RPMI7951 (cell line): ENCODE data around the gene SP100. TPM values are rescaled to one million over a fixed set of nuclear protein-coding genes. Genes with fewer than 3 reads are reported as not detected.
A peak's percentile ranks its signal among the peaks of the same experiment; 100 is the strongest.

Source experiments
- DNase-seq: peaks from one replicate; pipeline ENCODE4 v3.0.0-alpha.2; 2012; ENCODE audit warnings: low read depth
- total RNA-seq: library from RNA; depleted of rRNA; stranded (reverse); fragments of >200 nt; shearing (Covaris generic); gene quantifications from 2 replicates; pipeline ENCODE4 v1.2.3, GENCODE V29; 2014; rRNA removed

SP100 gene
- total RNA-seq, 1 experiment from 2014 or later = 129 TPM

GRCh38 chr2:230542751-230543150 is 126.8 kb downstream of the SP100 start:
- no peak for DNase-seq

DNA sequence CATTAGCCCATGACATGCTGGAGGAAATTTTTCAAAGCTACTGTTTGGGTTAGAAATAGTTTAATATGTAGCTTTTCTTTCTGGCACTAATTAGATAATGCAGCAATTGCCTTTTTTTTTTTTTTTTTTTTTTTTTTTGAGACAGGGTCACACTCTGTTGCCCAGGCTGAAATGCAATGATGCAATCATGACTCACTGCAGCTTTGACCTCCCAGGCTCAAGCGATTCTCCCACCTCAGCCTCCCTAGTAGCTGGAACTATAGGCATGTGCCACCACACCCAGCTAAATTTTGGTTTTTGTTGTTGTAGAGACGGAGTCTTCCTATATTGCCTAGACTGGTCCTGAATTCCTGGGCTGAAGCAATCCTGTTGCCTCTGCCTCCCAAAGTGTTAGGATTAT is 136.2 kb downstream of the SP100 start:
- peak; percentile 32 for DNase-seq

GRCh38 chr2:230557065-230557464 is 141.1 kb downstream of the SP100 start:
- no peak for DNase-seq

DNA sequence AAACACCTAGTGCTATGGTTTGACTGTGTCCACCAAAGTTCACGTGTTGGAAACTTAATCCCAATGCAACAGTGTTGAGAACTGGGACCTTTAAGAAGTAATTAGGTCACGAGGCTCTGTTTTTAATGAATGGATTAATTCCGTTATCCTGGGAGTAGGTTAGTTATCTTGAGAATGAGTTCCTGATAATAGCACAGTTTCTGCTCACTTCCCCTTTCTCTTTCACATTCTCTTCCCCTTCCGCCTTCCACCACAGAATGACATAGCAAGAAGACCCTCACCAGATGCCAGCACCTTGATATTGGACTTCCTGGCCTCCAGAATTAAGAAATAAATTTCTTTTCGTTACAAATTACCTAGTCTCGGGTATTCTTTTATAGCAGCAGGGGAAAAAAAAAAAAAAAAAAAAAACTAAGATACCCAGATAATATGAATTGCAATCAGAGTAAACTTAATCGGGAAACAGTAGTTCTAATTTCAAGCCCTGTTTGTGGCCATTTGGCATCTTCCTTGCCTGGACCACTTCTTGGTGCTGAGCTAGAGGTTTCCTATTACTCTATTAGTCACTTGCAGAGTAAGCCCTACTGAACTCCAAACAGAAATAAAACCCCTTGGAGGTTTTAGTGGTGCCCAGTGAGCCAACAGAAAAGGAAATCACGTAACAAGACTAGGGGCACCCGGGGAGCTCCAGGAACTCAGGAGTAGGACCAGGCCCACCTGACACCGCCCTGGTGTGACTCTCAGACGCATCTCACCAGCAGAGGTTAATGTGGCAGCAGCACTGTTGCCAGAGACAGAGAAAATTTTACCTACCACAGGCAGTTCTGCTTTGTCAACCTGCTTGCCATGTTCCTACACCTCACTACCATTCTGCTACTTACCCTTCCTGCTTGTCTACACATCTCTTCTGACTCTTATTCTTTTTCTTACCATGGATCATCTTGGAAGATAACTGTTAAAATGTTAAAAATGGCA is 149.1 kb downstream of the SP100 start:
- peak; percentile 80 for DNase-seq

GRCh38 chr2:230569298-230569697 is 153.3 kb downstream of the SP100 start:
- no peak for DNase-seq

DNA sequence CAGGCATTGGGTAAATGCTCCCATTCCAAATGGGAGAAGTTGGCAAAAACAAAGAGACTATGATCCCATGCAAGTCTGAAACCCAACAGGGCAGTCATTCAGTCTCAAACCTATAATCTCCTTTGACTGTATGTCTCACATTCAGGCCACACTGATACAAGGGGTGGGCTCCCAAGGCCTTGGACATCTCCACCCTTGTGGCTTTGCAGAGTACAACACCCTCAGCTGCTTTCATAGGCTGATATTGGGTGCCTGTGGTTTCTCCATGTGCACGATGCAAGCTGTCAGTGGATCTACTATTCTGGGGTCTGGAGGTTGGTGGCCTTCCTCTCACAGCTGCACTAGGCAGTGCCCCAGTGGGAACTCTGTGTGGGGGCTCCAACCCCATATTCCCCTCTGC is 155.0 kb downstream of the SP100 start:
- DNase-seq = no peak

DNA sequence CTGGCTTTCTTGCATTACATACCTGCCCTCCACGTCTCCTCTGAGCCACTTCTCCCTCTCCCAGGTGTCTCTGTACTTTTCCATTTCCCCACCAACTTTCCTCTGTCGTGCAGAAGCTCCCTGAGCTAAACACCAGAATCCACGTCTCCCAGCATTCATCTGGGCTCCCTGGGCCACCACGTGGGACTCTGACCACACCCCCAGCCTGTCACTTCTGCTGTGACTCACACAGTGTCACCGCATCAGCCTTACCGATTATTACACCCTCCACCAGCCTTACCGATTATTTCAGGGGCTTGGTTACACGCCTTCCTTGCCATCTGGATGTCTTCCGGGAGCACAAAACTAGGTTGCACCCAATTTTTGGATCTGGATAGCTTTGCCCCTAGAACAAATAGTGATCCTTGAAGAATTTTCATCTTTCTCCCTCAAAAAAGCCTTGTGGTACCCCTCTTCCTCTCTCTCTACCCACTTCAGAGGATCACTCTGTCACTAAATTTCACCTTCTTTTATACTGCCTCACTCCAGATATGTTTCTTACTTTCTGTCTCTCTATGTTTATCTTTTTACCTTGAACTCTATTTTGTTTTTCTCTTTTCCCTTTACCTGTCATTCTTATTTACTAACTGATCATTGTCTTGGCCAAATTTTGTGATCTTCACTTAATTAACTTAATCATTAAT is 159.8 kb downstream of the SP100 start:
- peak; percentile 65 for DNase-seq

- no peak for DNase-seq
These were observed 161.1 kb downstream of the SP100 start for GRCh38 chr2:230577114-230577513.

DNA sequence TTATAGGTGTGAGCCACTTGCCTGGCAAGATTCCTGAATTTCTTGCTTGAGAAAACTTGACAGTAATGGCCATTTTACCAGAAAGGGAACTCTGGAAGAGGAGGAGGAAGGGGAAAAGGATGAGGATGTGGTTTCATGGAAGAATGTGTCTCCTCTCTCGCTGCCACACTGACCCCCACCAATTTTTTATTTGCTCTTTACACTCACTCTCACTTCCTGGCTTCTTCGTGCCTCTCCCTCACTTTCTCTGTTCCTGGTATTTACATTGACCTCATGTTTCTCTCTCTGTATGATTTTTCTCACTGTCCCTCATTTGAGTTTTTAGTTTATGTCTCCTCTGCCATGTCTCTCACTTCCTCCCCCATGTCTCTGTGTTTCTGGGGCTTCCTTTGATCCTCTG is 162.1 kb downstream of the SP100 start:
- DNase-seq = peak; percentile 44

- DNase-seq = peak; percentile 76
These were observed 166.9 kb downstream of the SP100 start for GRCh38 chr2:230582851-230583283.

GRCh38 chr2:230583581-230583980 is 167.6 kb downstream of the SP100 start:
- DNase-seq = no peak

- DNase-seq = no peak
These were observed 170.5 kb downstream of the SP100 start for GRCh38 chr2:230586328-230586982.

GRCh38 chr2:230589025-230589424 is 173.0 kb downstream of the SP100 start:
- DNase-seq = no peak

- DNase-seq = no peak
These were observed 173.6 kb downstream of the SP100 start for GRCh38 chr2:230589497-230590015.

DNA sequence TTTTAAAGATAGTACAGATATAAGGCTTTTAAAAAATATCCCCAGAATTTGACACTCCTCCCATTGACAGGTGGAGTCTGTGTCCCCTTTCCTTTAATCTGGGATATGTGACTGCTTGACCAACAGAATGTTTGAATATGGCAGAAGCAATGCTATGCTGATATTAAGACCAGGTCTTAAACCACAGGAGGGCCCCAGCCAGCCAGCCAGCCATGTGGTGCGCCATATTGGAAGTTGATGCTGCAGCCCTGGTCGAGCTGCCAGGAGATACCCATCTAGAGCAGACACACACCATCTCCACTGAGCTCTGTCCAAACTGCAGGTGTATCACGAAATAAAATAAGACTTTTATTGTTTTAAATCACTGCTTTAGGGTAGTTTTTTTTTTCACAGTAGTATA is 174.3 kb downstream of the SP100 start:
- no peak for DNase-seq

GRCh38 chr2:230591850-230592249 is 175.8 kb downstream of the SP100 start:
- DNase-seq = no peak

DNA sequence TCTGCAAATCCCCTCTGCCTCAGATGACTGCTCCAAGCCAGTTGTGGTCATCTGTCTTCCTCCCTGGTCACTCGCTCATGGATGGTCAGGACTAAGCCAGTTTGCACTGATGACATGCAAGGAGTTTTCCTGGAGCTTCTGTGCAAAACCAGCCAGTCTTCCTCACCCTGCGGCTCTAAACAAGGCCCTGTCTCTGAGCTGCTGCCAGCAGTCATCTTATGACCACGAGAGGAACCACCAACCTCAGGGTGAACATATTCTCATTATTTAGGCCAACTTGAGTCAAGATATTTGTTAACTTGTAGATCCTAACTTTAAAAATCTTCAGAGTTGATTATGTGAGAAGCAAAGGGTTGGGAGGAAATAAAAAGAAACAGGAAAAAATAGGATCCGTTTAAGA is 176.8 kb downstream of the SP100 start:
- DNase-seq = no peak

Other genes with a start within 250 kb of the SP100 start
- gene SP110, start 196.2 kb upstream of the SP100 start, total RNA-seq = 13.5 and 19.7 TPM in 2 replicates
- 0.12 and 0.59 TPM in 2 replicates for gene SP140, start 190.5 kb upstream of the SP100 start, total RNA-seq
- gene SP140L, start 89.0 kb upstream of the SP100 start, total RNA-seq = 9.0 and 15.1 TPM in 2 replicates